HCT116 (cell line): Measurements from ENCODE around the gene ARGLU1. TPM values are rescaled to one million over a fixed set of nuclear protein-coding genes. Genes with fewer than 3 reads are reported as not detected.

ENCODE experiments used
- ATAC-seq: fragments of 200-7000 bp; cut with Tn5 transposase; 2 replicates; pipeline ENCODE4 v1.9.1; 2020; ENCODE audit warnings: mild to moderate bottlenecking, moderate library complexity
- BruUV-seq: library from RNA; stranded (reverse); fragments of 400-500 nt; replicated peaks from 2 replicates; lab custom pipeline; 2021; lab: Mats Ljungman, UMichigan
- CTCF ChIA-PET: fragments of 300-600 bp; sonication (Branson Sonifier 250); formaldehyde crosslinking; loops from one replicate; lab custom pipeline; 2021; ENCODE audit warnings: antibody characterized with exemption; lab: Charles Lee
- POLR2A ChIA-PET: fragments of 300-600, 350-600 bp; sonication (Branson Sonifier 250); formaldehyde crosslinking; loops from one replicate; lab custom pipeline; 2021; ENCODE audit warnings: antibody characterized with exemption; lab: Charles Lee
- RAD21 ChIA-PET, 2 experiments: fragments of 300-600 bp; sonication (Branson Sonifier 250); formaldehyde crosslinking; loops; one replicate each; lab custom pipeline; 2023; ENCODE audit warnings: low total read pairs in 2 of 2; ENCODE audit not compliant: uncharacterized antibody in 2 of 2, unreplicated experiment in 2 of 2, low non-redundant PET in 1 of 2; lab: Charles Lee
- DNase-seq: peaks from one replicate; pipeline ENCODE4 v3.0.0-alpha.2; 2010; ENCODE audit warnings: low read depth, low spot score
- H2AFZ ChIP-seq: fragments of 200-600 bp; shearing (Covaris generic), sonication (generic); 2 replicates; pipeline ENCODE4 v1.6.1; 2017; ENCODE audit warnings: low read depth, mixed run types, mixed read lengths, antibody characterized with exemption, low read length; ENCODE audit not compliant: poor library complexity, severe bottlenecking
- H3K27ac ChIP-seq: 2 replicates; pipeline ENCODE4 v1.5.1; 2012; ENCODE audit warnings: low read depth, low read length
- H3K27me3 ChIP-seq: fragments of 200-600 bp; sonication (generic); 2 replicates; pipeline ENCODE4 v1.6.1; 2016; ENCODE audit warnings: mixed run types, low read length, mixed read lengths; ENCODE audit not compliant: insufficient read depth
- H3K36me3 ChIP-seq, 2 experiments: fragments of 200-500 bp in 1 of 2; fragments of 200-600 bp in 1 of 2; sonication (Bioruptor generic) in 1 of 2; sonication (generic) in 1 of 2; 2 replicates each; pipeline versions ENCODE4 v1.5.1 to v1.6.1; 2014 to 2016; ENCODE audit warnings: low read length in 2 of 2, inconsistent platforms in 1 of 2, mixed read lengths in 1 of 2, mixed run types in 1 of 2; ENCODE audit not compliant: insufficient read depth in 2 of 2, control insufficient read depth in 1 of 2
- H3K4me1 ChIP-seq, 2 experiments: fragments of 200-600 bp in 1 of 2; sonication (generic) in 1 of 2; 2 replicates each; pipeline versions ENCODE4 v1.5.1 to v1.6.1; 2012 to 2017; ENCODE audit warnings: low read length in 2 of 2, inconsistent platforms in 1 of 2, mild to moderate bottlenecking in 1 of 2, mixed read lengths in 1 of 2, mixed run types in 1 of 2, moderate library complexity in 1 of 2; ENCODE audit not compliant: insufficient read depth in 2 of 2, control insufficient read depth in 1 of 2
- H3K4me2 ChIP-seq: fragments of 200-600 bp; sonication (generic); 2 replicates; pipeline ENCODE4 v1.6.1; 2017; ENCODE audit warnings: mixed run types, low read length, mixed read lengths
- H3K4me3 ChIP-seq, 2 experiments: fragments of 200-600 bp in 1 of 2; sonication (generic) in 1 of 2; replicated peaks in 1 of 2; 2 replicates each; pipeline ENCODE4 v1.5.1; 2011 to 2016; ENCODE audit warnings: low read length in 2 of 2, control low read depth in 1 of 2, low read depth in 1 of 2, mild to moderate bottlenecking in 1 of 2, mixed read lengths in 1 of 2, mixed run types in 1 of 2
- H3K79me2 ChIP-seq: fragments of 200-600 bp; sonication (generic); 2 replicates; pipeline ENCODE4 v1.6.1; 2017; ENCODE audit warnings: mild to moderate bottlenecking, mixed run types, low read length, moderate library complexity, mixed read lengths; ENCODE audit not compliant: insufficient read depth
- H3K9ac ChIP-seq: fragments of 200-600 bp; sonication (generic); 2 replicates; pipeline ENCODE4 v1.6.1; 2016; ENCODE audit warnings: low read length, mixed read lengths
- H3K9me2 ChIP-seq: fragments of 200-600 bp; sonication (generic), shearing (Covaris generic); 2 replicates; pipeline ENCODE4 v1.6.1; 2017; ENCODE audit warnings: mixed run types, mild to moderate bottlenecking, moderate library complexity; ENCODE audit not compliant: insufficient read depth
- H3K9me3 ChIP-seq, 2 experiments: fragments of 200-500 bp in 1 of 2; fragments of 200-600 bp in 1 of 2; sonication (Bioruptor generic) in 1 of 2; sonication (generic) in 1 of 2; 2 replicates each; pipeline ENCODE4 v1.6.1; 2014 to 2017; ENCODE audit warnings: low read length in 2 of 2, mixed read lengths in 2 of 2, inconsistent platforms in 1 of 2, low read depth in 1 of 2, mild to moderate bottlenecking in 1 of 2, mixed run types in 1 of 2, moderate library complexity in 1 of 2; ENCODE audit not compliant: control insufficient read depth in 1 of 2, insufficient read depth in 1 of 2
- H4K20me1 ChIP-seq: fragments of 200-600 bp; sonication (generic), shearing (Covaris generic); 2 replicates; pipeline ENCODE4 v1.6.1; 2017; ENCODE audit warnings: mixed run types, mild to moderate bottlenecking, moderate library complexity; ENCODE audit not compliant: insufficient read depth
- CBX3 ChIP-seq: IDR thresholded peaks from 2 replicates; pipeline ENCODE4 v1.6.1; 2012; ENCODE audit warnings: low read depth
- CEBPB ChIP-seq: IDR thresholded peaks from 2 replicates; pipeline ENCODE4 v1.6.1; 2012; ENCODE audit warnings: low read depth
- EGR1 ChIP-seq: IDR thresholded peaks from 2 replicates; pipeline ENCODE4 v1.6.1; 2012; ENCODE audit warnings: low read depth
- EZH2 ChIP-seq: fragments of 200-600 bp; sonication (generic); IDR thresholded peaks from 2 replicates; pipeline ENCODE4 v1.6.1; 2017; ENCODE audit warnings: antibody characterized with exemption, mixed run types
- EZH2phosphoT487 ChIP-seq: fragments of 200-600 bp; IDR thresholded peaks from 2 replicates; pipeline ENCODE4 v1.6.1; 2018; ENCODE audit warnings: antibody characterized with exemption, borderline replicate concordance
- FOSL1 ChIP-seq: IDR thresholded peaks from 2 replicates; pipeline ENCODE4 v1.6.1; 2012; ENCODE audit warnings: low read depth
- JUND ChIP-seq: IDR thresholded peaks from 2 replicates; pipeline ENCODE4 v1.6.1; 2012
- POLR2AphosphoS5 ChIP-seq: IDR thresholded peaks from 2 replicates; pipeline ENCODE4 v1.6.1; 2011; ENCODE audit warnings: mild to moderate bottlenecking, low read depth, low read length, moderate library complexity
- RAD21 ChIP-seq: IDR thresholded peaks from 2 replicates; pipeline ENCODE4 v1.6.1; 2012; ENCODE audit warnings: low read depth, mild to moderate bottlenecking
- SIN3A ChIP-seq: IDR thresholded peaks from 2 replicates; pipeline ENCODE4 v1.6.1; 2012; ENCODE audit warnings: low read depth
- SP1 ChIP-seq: IDR thresholded peaks from 2 replicates; pipeline ENCODE4 v1.6.1; 2012; ENCODE audit warnings: low read depth
- TCF7L2 ChIP-seq: IDR thresholded peaks from 2 replicates; pipeline ENCODE4 v1.7.0; 2011; ENCODE audit warnings: borderline replicate concordance, inconsistent platforms; ENCODE audit not compliant: insufficient read depth, insufficient read length; ENCODE audit errors: extremely low read depth
- YY1 ChIP-seq: IDR thresholded peaks from 2 replicates; pipeline ENCODE4 v1.6.1; 2011; ENCODE audit warnings: low read length, low read depth, moderate library complexity, mild to moderate bottlenecking; ENCODE audit not compliant: insufficient replicate concordance; ENCODE audit errors: extremely low read depth
- ZFX ChIP-seq: fragments of 450-650 bp; IDR thresholded peaks from 2 replicates; pipeline ENCODE4 v1.6.1; 2017
- ZNF274 ChIP-seq: fragments of 200-500 bp; sonication (Bioruptor generic); IDR thresholded peaks from 2 replicates; pipeline ENCODE4 v1.6.1; 2014; ENCODE audit warnings: mild to moderate bottlenecking, low read depth, low read length, inconsistent platforms
- intact Hi-C: fragments of 100-400 bp; cut with micrococcal nuclease; formaldehyde crosslinking; loops from 2 replicates; pipeline ENCODE4 v1.10.0; 2022
- total RNA-seq: library from RNA; stranded (reverse); gene quantifications from one replicate; pipeline ENCODE4 v1.2.1, GENCODE V29; 2021; ENCODE audit not compliant: unreplicated experiment
- TF ChIP-seq, protein P1 (sequence below): IDR thresholded peaks from 2 replicates; pipeline ENCODE4 v1.6.1; 2011; ENCODE audit warnings: mild to moderate bottlenecking, low read length, moderate library complexity; ENCODE audit not compliant: insufficient replicate concordance; ENCODE audit errors: extremely low read depth
- TF ChIP-seq, protein P2 (sequence below): IDR thresholded peaks from 2 replicates; pipeline ENCODE4 v1.6.1; 2012
- TF ChIP-seq, protein P3 (sequence below), 3 experiments: fragments of 200-600 bp in 1 of 3; sonication (generic) in 1 of 3; IDR thresholded peaks in 2 of 3; conservative IDR thresholded peaks in 1 of 3; 2 replicates each; pipeline ENCODE4 v1.5.1; 2012 to 2017; ENCODE audit warnings: low read depth in 2 of 3, low read length in 2 of 3, antibody characterized with exemption in 1 of 3, borderline replicate concordance in 1 of 3, control low read depth in 1 of 3, mild to moderate bottlenecking in 1 of 3, mixed read lengths in 1 of 3, mixed run types in 1 of 3, moderate library complexity in 1 of 3; ENCODE audit not compliant: insufficient read depth in 1 of 3
- TF ChIP-seq, protein P4 (sequence below): IDR thresholded peaks from 2 replicates; pipeline ENCODE4 v1.6.1; 2012; ENCODE audit warnings: low read depth
- TF ChIP-seq, protein P5 (sequence below): IDR thresholded peaks from 2 replicates; pipeline ENCODE4 v1.6.1; 2012

Gene ARGLU1
- total RNA-seq, 1 experiment from 2014 or later, result 57.8 TPM

DNA sequence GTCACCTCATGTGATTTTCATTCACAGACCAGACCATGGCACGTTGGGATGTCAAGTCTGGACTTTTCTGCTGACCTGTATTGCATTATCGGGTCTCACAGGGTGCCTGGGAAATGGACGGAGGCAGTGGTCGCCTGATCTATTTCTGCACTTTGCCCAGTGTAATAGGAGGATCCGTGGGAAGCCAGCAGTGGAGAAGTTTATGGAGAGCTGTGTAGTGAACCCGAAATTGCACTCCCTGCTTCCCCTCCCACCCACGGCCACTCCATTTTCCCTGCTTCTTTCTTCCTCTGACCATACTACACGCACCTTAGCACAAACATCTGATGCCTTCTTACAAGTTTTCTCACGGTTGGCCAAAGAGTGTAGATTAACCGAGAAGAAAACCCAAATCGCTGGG is 49.4 kb downstream of the ARGLU1 start:
- no peaks in the 10 kb centered on the region for H3K9me2 ChIP-seq
- ChIA-PET POLR2A (no interaction called here), CTCF (no interaction called here), RAD21 (no interaction called here)
- H3K4me3 ChIP-seq, result no peak overlapping the region
- no peaks in the 10 kb centered on the region; a peak in 1 of 4 replicates for H3K36me3 ChIP-seq
- ATAC-seq, result no peak
- TF ChIP-seq, protein P1, sequence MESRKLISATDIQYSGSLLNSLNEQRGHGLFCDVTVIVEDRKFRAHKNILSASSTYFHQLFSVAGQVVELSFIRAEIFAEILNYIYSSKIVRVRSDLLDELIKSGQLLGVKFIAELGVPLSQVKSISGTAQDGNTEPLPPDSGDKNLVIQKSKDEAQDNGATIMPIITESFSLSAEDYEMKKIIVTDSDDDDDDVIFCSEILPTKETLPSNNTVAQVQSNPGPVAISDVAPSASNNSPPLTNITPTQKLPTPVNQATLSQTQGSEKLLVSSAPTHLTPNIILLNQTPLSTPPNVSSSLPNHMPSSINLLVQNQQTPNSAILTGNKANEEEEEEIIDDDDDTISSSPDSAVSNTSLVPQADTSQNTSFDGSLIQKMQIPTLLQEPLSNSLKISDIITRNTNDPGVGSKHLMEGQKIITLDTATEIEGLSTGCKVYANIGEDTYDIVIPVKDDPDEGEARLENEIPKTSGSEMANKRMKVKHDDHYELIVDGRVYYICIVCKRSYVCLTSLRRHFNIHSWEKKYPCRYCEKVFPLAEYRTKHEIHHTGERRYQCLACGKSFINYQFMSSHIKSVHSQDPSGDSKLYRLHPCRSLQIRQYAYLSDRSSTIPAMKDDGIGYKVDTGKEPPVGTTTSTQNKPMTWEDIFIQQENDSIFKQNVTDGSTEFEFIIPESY, result no peak
- TF ChIP-seq, protein P2, sequence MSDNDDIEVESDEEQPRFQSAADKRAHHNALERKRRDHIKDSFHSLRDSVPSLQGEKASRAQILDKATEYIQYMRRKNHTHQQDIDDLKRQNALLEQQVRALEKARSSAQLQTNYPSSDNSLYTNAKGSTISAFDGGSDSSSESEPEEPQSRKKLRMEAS, result no peak
- TF ChIP-seq FOSL1 (no peak), CEBPB (no peak), ZFX (no peak), EGR1 (no peak), EZH2phosphoT487 (no peak), YY1 (no peak), POLR2AphosphoS5 (no peak), SIN3A (no peak), TCF7L2 (no peak), ZNF274 (no peak), EZH2 (no peak), SP1 (no peak), JUND (no peak), RAD21 (no peak), CBX3 (no peak)
- TF ChIP-seq, protein P3, sequence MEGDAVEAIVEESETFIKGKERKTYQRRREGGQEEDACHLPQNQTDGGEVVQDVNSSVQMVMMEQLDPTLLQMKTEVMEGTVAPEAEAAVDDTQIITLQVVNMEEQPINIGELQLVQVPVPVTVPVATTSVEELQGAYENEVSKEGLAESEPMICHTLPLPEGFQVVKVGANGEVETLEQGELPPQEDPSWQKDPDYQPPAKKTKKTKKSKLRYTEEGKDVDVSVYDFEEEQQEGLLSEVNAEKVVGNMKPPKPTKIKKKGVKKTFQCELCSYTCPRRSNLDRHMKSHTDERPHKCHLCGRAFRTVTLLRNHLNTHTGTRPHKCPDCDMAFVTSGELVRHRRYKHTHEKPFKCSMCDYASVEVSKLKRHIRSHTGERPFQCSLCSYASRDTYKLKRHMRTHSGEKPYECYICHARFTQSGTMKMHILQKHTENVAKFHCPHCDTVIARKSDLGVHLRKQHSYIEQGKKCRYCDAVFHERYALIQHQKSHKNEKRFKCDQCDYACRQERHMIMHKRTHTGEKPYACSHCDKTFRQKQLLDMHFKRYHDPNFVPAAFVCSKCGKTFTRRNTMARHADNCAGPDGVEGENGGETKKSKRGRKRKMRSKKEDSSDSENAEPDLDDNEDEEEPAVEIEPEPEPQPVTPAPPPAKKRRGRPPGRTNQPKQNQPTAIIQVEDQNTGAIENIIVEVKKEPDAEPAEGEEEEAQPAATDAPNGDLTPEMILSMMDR (IDR thresholded peaks at IDR 0.05 in 2 of 3, conservative IDR thresholded peaks at IDR 0.05 in 1 of 3; ENCODE audit: borderline replicate concordance in 1 of 3, insufficient read depth in 1 of 3, low read depth in 2 of 3, low read length in 2 of 3), result no peak
- TF ChIP-seq, protein P4, sequence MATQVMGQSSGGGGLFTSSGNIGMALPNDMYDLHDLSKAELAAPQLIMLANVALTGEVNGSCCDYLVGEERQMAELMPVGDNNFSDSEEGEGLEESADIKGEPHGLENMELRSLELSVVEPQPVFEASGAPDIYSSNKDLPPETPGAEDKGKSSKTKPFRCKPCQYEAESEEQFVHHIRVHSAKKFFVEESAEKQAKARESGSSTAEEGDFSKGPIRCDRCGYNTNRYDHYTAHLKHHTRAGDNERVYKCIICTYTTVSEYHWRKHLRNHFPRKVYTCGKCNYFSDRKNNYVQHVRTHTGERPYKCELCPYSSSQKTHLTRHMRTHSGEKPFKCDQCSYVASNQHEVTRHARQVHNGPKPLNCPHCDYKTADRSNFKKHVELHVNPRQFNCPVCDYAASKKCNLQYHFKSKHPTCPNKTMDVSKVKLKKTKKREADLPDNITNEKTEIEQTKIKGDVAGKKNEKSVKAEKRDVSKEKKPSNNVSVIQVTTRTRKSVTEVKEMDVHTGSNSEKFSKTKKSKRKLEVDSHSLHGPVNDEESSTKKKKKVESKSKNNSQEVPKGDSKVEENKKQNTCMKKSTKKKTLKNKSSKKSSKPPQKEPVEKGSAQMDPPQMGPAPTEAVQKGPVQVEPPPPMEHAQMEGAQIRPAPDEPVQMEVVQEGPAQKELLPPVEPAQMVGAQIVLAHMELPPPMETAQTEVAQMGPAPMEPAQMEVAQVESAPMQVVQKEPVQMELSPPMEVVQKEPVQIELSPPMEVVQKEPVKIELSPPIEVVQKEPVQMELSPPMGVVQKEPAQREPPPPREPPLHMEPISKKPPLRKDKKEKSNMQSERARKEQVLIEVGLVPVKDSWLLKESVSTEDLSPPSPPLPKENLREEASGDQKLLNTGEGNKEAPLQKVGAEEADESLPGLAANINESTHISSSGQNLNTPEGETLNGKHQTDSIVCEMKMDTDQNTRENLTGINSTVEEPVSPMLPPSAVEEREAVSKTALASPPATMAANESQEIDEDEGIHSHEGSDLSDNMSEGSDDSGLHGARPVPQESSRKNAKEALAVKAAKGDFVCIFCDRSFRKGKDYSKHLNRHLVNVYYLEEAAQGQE, result no peak
- TF ChIP-seq, protein P5, sequence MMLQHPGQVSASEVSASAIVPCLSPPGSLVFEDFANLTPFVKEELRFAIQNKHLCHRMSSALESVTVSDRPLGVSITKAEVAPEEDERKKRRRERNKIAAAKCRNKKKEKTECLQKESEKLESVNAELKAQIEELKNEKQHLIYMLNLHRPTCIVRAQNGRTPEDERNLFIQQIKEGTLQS, result no peak
- no peak overlapping the region for H3K27ac ChIP-seq
- no peak for DNase-seq
- H3K27me3 ChIP-seq, result no peaks in the 10 kb centered on the region
- peaks cover 100% of the 10 kb centered on the region for H3K79me2 ChIP-seq
- intact Hi-C loops, result no loop called here
- H3K9me3 ChIP-seq, result no peaks in the 10 kb centered on the region
- H2AFZ ChIP-seq, result no peak overlapping the region
- no TSS peak for BruUV-seq
- peaks cover 20 to 34% of the 10 kb centered on the region in 2 experiments for H3K4me1 ChIP-seq
- H3K4me2 ChIP-seq, result no peak overlapping the region
- H4K20me1 ChIP-seq, result peaks cover 7% of the 10 kb centered on the region; the same call in 1 of the 2 replicates
- no peak overlapping the region for H3K9ac ChIP-seq
